ENCODE results near the gene DKK2. TPM values are rescaled to one million over a fixed set of nuclear protein-coding genes. Genes with fewer than 3 reads are reported as not detected.

DKK2 gene, protein sequence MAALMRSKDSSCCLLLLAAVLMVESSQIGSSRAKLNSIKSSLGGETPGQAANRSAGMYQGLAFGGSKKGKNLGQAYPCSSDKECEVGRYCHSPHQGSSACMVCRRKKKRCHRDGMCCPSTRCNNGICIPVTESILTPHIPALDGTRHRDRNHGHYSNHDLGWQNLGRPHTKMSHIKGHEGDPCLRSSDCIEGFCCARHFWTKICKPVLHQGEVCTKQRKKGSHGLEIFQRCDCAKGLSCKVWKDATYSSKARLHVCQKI
- total RNA-seq, result not detected in 2 replicates

DNA sequence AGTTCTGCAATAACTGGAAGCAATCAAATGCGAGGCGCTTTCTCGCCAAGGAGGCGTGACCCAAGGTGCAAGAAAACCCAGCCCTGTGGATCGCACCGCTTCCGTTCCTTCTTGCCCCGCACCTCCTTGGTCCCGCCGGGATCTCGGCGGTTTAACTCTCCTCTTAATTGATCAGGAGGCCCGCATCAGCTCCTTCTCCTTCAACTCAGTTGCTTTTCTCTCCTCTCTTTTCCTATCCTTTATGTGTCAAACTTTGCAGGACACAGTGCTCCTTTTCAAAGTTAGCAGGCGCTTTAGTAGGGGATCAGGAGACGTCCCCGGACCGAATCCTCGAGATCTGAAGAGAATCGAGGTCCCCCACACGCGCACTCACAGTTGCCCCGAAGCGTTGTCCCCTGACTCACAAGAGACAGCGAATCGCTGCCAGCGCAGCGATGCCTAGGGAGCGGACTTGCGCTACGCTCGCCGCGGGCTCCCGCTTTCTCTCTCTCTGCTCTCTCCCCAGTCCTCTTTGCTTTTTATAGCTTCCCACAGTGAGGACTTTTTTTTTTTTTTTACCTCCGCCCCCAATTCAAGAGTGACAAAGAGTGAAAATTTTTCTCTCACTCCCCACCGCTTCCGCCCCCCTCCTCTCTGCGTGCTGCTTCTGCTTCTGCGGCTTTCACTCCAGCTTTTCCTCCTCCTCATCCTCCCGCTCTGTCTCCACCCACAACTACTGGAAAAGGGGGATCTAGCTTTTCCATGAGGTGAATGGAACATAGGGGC, at the start of gene DKK2:
DKK2 (minus strand) TSS at position 495 of the 765 bp plus-strand sequence. CDS start 722 bp downstream, outside the sequence.
- intact Hi-C loops (cut with micrococcal nuclease), result loop anchor here (10.0 kb wide), 1 partner anchor 699 kb away; no protein-coding TSS in a partner anchor

DNA sequence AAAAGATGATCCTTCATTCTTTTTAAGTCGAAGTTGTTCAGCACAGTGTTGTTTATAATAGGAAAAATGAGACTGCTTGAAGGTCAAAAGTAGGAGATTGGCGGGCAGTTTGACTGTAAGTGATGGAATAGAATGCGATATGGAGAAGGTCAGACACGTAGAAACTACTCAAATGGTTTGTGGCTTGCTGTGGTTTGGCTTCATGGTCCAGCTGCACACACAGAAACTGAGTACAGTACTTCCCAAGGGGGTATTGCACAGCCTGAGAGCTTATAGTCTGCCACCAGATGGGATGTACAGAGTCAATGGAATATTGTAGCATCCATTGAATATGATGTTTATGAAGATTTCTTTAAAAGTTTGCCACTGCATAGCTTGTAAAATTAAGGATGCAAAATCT, 41.1 kb upstream of the DKK2 start:
- intact Hi-C loops (cut with micrococcal nuclease), result no loop called here

DNA sequence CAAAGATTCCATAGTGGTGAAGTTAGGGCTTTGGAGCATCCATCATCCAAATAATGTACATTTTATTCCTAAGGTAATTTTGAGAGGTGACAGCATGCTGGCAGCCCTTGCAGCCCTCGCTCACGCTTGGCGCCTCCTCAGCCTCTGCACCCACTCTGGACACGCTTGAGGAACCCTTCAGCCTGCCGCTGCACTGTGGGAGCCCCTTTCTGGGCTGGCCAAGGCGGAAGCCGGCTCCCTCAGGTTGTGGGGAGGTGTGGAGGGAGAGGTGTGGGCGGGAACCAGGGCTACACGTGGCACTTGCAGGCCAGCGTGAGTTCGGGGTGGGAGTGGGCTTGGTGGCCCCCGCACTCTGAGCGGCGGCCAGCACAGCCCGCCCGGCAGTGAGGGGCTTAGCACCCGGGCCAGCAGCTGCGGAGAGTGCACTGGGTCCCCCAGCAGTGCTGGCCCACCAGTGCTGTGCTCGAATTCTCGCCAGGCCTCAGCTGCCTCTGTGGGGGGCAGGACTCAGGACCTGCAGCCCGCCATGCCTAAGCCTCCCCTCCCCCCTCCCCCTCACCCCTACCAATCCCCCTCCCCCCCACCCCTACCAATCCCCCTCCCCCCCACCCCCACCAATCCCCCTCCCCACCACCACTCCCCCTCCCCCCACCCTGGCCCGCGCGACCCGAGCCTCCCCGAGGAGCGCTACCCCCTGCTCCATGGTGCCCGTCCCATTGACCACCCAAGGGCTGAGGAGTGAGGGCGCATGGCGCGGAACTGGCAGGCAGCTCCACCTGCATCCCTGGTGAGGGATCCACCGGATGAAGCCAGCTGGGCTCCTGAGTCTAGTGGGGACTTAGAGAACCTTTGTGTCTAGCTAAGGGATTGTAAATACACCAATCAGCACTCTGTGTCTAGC, 37.0 kb upstream of the DKK2 start:
- intact Hi-C loops (cut with micrococcal nuclease), result no loop called here

DNA sequence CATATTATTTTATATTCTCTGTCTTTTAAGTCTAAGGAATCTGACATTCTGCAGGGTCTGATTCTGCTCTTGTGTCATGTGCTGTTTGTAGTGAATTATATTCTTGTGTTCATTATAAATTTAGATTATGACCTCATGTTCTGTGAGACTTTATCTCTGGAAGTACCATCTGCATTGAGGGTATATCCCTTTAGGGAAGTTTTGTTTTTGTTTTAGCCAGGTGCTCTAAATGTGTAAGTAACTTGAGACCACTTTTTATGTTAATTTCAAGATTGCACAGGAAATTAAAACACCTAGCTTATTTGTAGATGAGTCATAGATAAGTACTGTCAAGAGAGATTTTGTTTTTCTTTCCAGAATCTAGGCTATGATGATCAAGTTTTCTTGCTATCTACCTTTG, 35.0 kb upstream of the DKK2 start:
- intact Hi-C loops (cut with micrococcal nuclease), result no loop called here

DNA sequence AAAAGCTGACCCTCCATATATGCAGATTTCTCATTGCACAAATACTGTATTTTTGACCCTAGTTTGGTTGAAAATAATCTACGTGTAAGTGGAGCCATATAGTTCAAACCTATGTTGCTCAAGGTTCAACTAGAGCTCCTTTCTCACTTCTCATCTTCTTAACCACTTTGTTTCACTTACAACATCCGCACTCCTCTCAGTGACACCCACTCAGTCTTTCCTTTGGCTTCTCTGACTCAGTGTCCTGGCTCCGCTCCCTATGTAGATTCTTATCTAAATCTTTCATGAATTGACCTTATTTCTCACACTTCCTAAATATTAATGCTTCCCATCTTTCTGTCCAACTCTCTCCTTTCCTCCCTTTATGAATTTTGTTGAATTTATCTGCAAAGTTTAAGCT, 32.9 kb upstream of the DKK2 start:
- intact Hi-C loops (cut with micrococcal nuclease), result no loop called here

DNA sequence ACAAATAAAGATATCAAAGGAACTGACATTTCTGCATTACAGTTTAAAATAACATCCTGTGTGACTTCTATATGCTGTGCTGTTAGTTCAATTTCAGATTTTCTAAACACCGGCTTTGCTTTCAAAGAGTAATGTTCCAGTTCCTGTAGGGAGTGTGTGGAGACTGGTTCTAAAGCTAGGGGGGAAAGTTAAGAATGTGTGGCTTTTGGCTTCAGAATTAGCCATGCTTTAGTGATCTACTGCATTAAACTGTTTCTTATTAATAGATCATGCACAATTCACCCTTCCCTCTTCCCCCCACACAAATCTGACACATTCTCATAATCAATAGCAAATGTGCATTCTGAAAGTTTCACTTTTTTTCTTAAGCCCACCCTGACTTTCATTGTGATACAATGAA, 32.0 kb upstream of the DKK2 start:
- intact Hi-C loops (cut with micrococcal nuclease), result no loop called here

DNA sequence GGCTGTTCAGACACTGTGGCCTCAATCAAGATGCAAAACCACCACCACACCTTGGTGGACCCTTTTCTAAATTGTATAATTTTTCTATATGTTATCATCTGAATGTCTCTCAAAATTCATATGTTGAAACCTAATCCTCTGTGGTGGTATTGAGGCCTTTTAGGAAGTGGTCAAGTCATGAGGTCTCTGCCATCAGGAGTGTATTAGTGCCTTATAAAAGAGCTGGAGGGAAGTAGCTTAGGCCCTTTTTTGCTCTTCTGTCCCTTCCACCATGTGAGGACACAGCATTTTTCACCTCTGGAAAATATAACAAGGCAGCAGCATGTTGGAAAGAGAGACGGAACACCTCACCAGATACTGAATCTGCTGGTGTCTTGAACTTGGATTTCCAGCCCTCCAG, 30.5 kb upstream of the DKK2 start:
- intact Hi-C loops (cut with micrococcal nuclease), result no loop called here

DNA sequence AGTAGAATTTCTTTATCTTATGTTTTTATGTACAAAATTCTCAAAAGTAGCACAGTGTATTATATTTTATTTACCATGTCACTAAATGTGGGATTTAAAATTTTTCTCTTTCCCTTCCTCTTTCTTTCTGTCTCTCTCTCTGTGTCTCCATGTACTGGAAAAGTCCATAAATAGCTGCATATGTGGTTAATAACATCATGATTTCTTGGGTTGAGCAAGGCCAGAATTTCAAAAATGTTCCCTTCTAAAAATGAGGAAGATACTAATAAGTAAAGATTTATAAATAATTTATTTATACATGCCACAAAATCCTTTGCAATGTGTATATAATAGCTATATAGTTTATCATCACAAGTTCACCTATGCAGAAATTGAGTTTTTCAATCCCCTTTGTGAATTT, 29.1 kb upstream of the DKK2 start:
- intact Hi-C loops (cut with micrococcal nuclease), result no loop called here

DNA sequence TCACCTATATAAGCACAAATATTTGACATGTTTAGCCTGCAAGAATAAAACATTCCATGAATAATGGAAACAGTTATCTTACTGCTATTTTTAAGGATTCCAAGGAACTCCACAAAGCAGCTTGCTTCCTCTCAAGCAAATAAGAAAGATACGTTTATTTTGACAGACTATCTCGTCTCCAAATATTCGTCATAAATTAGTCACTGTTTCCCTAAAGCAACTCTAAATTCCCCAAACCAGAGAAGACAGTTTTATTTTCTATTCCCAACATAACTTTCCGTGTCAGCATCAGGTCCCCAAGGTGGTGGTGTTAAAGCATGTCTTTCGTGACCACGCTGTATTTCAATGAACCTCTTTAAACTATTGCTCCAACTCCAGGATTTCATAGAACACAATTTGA, 24.3 kb upstream of the DKK2 start:
- intact Hi-C loops (cut with micrococcal nuclease), result no loop called here

DNA sequence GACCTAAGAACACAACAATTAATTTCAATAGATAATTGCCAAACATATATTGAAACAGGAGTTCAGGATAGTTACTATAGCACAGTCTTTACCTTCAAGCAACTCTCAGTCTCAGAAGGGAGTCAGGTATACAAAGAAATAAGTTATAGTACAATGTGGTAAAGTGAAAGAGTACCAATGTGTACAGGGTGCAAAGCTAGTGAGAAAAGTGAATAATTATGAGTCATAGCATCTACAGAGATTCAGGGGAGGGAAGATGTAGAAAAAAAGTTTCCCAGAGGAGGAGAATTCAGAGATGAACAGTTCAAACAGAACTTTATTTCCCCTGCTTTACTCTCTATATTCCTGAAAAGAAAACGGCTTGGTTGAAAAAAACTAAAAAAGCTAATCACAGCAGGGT, 22.7 kb upstream of the DKK2 start:
- intact Hi-C loops (cut with micrococcal nuclease), result no loop called here

DNA sequence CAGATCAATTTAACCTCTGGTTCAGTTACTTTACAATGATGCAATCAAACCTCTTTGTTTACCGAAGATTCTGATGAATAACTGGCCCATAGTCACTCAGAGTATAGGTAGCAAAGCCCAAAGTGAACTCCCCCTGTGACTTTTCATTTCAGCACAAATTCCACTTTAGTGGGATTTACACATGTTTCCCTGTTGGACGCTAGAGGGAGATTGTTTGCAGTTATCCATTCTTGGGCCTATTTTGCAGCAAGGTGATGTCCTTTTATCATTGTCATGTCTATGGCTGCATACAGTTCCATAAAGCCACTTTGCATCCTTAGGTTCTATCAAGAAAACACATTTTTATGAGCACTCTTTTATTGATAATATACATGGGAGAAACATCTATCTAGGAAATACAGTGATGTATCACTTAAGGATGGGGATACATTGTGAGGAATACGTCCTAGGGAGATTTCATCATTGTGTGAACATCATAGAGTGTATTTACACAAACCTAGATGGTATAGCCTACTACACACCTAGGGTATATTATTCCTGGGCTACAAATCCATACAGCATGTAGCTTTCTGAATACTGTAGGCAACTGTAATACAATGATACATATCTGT, 14.5 kb upstream of the DKK2 start:
- intact Hi-C loops (cut with micrococcal nuclease), result loop anchor here (2.0 kb wide), 1 partner anchor 132 kb away; no protein-coding TSS in a partner anchor

DNA sequence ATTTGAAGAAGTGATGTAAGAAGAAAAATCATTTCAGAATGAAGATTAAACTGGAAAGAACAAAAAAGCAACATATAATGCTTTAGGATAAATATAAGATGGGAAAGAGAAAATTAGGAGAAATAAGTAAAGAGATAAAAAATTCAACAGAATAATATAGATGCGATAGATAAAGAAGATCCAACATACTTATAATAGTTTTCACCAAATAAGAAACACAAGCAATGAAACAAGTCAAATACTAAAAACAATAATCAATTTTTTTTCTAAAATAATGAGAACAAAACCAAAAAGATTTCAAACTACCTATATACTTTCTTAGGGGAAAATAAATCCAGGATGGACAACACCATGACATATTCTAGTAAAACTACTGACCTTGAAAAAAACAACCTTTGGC, 10.1 kb upstream of the DKK2 start:
- intact Hi-C loops (cut with micrococcal nuclease), result no loop called here

DNA sequence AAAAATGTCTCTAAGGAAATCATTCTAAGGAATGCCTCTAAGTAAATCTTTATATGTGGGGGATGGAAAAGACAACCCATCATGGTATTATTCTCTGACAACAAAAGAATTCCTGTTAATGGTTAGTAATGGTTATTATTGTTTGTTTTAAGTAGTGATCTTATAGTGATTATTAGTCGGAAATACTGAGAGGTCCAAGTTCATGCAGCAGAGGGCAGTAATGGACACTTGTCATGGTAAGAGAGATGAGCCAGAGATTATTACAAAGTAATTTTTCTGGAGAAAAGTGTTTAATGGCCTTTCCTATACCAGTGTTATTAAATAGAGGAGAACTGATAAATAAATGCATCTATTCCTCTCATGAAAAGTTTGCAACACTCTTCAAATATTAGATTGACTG, 8.1 kb upstream of the DKK2 start:
- intact Hi-C loops (cut with micrococcal nuclease), result no loop called here

DNA sequence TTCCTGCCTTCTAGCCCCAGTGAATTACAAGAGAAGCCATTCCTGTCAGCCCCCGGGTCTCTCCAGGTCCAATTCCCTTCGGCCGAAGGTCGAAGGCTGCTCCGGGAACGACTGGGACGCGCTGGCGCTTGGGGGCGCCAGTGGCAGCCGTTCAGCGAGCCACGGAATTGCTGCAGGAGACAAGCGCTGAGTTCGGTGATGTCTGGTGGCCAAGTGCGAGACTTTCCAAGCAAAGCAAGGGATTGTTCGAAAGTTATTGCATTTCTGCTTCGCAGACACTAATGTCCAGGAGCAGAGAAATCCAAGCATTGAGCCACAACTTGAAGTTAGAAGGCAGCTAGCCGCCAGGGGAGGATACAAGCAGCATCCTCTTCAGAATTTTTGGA, 1.1 kb upstream of the DKK2 start:
- intact Hi-C loops (cut with micrococcal nuclease), result loop anchor here (10.0 kb wide), 1 partner anchor 698 kb away; no protein-coding TSS in a partner anchor

DNA sequence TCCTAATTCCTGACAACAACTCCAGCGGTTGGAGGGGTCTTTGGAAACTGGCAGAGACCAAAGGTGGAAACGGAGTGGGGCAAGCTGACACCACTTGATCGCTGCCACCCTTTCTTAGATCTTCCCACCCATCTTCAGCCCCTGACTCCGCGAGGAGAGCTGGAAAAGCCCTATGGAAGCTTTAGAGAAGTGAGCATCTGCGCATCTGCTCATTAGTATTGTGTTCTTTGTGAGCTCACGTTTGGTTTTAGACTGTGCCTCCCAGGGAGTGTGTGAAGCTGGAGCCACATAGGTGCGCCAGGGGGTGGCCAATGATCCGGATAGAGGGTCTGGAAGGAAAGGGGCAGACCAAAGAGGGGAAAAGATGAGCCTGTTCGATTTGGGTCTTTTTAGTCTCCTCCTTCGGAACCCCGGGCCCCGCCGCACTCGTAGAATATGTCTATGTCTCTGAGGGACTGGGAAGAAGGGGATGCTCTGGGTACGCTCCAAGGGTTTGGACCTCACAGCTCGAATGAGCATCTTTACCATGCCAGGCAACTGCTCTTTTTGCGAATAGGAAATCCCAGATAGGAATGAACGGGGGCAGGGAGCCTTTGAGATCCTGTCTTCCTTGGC, 578 bp upstream of the DKK2 start:
- intact Hi-C loops (cut with micrococcal nuclease), result loop anchor here (10.0 kb wide), 1 partner anchor 698 kb away; no protein-coding TSS in a partner anchor

DNA sequence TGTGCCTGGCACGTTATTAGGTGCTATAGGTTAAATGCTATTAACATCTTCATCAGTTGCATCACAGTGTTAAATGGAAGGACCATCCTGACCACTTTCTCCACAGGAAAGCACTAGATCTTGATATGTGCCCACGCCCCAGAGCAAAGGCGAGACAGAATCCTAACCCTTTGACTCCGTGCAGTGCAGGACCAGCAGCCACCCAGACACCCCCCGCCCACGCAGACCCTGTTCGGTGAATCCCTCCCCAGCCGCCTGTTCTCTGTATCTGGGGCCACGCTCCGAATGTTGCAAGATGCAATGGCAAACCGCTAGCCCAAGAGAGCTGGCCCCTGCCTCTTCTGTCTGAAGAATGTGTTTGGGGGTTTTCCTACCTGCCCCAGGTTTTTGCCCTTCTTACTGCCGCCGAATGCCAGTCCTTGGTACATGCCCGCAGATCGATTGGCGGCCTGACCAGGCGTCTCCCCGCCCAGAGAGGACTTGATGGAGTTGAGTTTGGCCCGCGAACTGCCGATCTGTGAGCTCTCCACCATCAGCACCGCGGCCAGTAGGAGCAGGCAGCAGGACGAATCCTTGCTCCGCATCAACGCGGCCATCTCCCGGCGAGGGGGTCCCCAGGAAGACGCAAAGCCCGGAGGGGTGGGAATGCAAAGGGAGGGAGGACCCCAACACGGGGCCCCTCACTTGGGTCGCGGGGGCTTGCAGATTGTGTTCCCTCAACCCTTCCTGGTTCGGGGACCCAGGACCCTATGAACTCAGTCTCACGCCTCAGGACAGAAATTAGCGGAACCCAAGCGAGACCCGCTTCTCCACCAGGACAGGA, 906 bp downstream of the DKK2 start:
- intact Hi-C loops (cut with micrococcal nuclease), result loop anchor here (10.0 kb wide), 1 partner anchor 700 kb away; no protein-coding TSS in a partner anchor

DNA sequence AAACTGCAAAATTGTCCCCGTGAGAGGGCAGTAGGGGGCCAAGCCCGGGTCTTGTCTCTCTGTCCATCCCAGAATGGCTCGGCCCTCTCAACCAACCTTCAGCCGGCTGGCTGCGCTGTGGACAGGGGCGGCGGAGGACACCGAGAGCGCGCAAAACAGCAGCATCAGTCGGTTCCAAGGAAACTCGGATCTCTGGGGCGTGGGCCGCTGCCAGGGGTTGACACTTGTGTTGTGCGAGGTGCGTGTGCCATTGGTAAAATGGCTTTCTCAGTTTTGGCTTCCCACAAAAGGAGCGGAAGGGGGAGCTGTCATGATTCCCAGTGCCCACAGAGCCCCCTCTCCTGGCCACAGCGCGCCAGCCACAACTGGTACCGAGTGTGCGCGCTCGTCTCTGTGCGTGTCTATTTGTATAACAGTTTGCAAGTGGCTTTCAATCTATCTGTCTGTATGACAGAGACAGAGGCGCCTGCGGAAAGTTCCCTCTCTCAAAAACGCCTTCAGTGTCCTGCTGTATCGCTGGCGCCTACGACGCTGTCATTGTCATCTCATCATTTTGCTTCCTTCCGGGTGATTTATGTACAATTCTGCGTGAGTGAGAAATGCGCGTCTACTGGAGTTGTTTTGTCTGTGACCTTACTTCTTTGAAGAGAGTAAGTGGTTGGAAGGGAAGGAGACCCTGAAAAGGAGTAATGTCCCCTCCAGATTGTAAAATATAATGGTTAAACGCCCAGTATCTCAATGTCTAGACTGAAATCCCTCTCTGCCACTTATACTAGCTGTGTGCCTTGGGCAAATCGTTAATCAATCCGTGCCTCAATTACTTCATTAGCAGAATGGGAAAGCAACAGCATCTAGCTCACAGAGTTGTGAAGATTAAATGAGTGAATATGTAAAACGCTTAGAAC, 1.8 kb downstream of the DKK2 start:
- intact Hi-C loops (cut with micrococcal nuclease), result loop anchor here (10.0 kb wide), 1 partner anchor 700 kb away; no protein-coding TSS in a partner anchor

DNA sequence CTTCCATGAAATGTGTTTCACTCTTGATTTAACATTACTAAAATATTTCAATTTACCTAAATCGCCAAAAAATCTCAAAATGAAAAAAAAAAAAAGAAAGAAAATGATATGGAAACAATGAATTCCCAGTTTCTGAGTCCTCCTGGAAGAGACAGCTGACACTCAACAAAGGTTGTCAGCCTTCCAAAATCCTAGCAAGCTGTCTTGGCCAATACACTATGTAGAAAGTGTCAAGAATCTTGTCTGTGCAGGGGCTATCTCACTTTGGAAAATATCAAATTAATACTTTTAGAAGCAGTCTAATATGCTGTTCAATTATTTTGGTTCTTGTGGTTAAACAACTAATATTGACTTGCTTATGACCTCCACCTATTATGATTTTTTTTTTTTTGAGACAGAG, 8.7 kb downstream of the DKK2 start:
- intact Hi-C loops (cut with micrococcal nuclease), result no loop called here

DNA sequence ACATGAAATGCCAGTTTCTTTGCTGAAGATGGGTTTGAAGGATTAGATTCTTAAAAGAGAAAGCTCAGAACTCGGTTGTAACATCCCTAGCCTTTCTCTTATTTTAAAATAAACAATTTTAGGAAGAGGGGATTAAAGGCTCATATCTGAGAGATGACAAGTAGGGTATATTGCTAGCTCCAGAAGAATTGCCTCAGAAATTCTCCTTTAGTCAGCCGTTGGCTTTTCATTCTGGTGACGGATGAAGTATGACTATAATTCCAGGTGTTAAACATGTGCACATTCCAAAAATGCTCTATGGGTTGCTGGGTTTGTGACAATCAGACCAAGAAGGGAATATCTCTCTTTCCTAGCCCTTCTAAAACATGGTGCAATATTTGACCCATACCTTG, 17.8 kb downstream of the DKK2 start:
- intact Hi-C loops (cut with micrococcal nuclease), result no loop called here
